ENCODE results near the gene ASH1L.
"Not testable (repeated sequence)": the region's sequence is repeated elsewhere in the genome, so short reads cannot be mapped to it uniquely, and the experiment has no call there.

Gene ASH1L

DNA sequence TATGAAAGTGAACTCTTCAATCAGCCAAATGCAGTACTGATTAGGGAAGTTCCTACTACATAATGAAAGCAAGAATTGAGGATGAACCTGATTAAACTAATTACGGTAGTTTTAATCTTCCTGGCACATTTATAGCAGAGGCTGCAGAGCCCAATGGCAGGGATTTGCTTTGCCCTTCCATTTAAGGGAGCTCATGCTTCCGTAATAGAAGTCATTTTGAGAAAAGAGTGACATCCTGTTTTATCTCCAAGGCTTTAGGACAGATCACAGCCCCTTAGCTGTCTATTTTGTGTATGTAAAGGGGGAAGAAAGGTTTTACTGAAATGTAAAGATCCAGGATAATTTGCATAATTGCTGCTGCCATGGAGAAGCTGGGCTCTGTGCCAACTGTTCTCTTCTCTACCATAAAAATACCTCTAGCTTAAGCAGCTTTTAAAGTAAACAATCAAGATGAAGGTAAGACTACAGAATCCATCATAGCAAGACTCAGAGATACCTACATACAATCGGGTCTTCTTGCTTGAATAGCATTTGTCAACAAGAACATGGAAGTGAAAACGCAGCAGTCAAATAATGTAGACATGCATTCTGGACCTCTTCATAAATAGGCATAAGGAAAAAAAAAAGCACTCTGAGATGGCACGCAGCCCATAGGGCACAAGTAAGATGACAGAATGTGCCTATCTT is 62.5 kb downstream of the ASH1L start:
- DNase-seq (ENCODE audit: low read depth in 2 of 2, low spot score in 1 of 2): no peak

DNA sequence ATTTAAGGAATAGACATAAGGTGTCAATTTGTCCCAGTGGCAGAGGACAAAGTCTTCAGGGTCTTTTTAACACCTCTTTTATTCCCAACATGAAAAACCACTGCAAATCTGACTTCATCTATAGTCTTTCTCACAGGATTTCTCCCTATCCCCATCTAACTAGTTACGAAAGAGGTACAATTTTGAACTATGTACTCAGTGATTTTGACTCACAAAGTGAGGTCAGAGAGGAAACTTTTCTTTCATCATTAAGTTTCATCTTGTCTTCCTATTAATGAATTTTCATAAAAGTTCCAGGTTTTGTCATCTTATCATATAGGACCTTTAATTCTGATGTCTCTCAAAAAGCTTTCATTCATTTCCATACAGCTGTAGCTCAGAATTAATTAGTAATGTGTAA is 63.3 kb downstream of the ASH1L start:
- DNase-seq (ENCODE audit: low read depth in 2 of 2, low spot score in 1 of 2): no peak

DNA sequence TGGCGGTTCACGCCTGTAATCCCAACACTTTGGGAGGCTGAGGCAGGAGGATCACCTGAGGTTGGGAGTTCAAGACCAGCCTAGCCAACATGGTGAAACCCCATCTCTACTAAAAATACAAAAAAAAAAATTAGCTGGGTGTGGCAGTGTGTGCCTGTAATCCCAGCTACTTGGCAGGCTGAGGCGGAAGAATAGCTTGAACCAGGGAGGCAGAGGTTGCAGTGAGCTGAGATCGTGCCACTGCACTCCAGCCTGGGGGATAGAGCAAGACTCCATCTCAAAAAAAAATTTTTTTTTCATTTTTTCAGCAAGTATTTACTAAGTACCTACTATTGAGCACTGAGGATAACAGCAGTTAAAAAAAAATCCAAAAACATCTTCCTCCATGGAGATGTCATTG is 69.0 kb downstream of the ASH1L start:
- DNase-seq (ENCODE audit: low read depth in 2 of 2, low spot score in 1 of 2): not testable (repeated sequence)

DNA sequence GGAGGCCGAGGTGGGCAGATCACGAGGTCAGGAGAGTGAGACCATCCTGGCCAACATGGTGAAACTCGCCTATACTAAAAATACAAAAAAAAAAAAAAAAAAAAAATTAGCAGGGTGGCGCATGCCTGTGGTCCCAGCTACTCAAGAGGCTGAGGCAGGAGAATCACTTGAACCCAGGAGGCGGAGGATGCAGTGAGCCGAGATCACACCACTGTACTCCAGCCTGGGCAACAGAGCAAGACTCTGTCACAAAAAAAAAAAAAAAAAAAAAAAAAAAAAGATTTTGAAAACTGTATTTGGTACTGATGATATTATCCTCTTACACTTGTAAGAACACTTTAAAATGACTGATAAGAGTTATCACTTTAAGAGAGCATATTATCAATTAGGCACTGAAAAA is 74.2 kb downstream of the ASH1L start:
- DNase-seq (ENCODE audit: low read depth in 2 of 2, low spot score in 1 of 2): not testable (repeated sequence)

DNA sequence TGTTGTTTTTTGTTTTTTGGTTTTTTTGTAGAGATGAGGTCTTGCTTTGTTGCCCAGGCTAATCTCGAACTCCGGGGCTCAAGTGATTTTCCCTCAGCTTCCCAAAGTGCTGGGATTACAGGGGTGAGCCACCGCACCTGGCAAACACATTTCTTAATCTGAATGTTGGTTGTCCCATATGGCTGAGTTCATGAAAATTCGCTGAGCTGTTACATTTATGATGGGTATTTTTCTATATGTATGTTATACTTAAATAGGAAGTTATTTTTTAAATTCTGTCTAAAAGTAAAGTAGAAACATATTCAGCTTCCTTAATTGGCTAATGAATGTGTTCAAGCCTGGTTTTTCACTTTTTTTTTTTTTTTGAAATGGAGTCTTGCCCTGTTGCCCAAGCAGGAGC is 75.1 kb downstream of the ASH1L start:
- no peak for DNase-seq (ENCODE audit: low read depth in 2 of 2, low spot score in 1 of 2)

DNA sequence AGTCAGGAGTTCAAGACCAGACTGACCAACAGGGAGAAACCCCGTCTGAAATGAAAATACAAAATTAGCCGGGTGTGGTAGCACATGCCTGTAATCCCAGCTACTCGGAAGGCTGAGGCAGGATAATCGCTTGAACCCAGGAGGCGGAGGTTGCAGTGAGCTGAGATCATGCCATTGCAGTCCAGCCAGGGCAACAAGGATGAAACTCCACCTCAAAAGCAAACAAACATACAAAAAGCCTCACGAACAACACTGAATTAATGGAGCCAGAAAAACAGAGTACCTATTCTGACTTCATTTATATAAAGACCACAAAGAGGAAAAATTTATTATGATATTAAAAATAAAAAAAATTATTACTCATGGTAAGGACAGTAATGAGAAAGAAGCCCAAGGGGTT is 75.7 kb downstream of the ASH1L start:
- DNase-seq (ENCODE audit: low read depth in 2 of 2, low spot score in 1 of 2): not testable (repeated sequence)

DNA sequence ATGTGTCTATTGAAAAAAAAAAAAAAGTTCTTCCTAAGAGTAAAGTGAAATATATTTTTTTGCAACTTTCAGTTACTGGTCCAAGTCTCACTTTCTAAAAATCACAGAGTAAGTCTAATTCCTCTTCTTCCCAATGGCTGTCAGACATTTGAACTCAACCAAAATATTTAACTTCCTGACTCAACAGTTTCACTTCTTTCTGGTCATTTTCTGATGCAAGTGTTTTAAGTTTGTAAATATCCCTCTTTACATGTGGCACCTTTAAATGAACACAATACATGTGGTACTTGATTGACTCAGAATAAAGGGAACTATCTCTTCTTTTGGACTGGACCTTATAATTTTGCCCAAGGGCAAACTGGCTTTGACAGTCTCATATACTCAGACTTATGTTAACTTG is 76.7 kb downstream of the ASH1L start:
- no peak for DNase-seq (ENCODE audit: low read depth in 2 of 2, low spot score in 1 of 2)

DNA sequence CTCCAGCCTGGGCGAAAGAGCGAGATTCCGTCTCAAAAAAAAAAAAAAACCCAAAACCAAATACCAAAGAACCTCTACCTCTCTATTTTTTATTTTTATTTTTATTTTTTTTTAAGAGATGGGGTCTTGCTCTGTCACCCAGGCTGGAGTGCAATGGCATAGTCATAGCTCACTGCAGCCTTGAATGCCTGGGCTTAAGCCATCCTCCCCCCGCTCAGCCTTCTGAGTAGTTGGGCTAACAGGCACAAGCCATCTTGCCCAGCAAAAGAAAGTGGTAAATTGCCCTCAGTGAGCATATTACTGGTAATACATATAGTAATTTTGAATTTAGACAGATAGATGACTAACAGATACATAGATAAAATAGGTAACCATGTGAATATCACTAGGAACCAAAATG is 77.4 kb downstream of the ASH1L start:
- DNase-seq (ENCODE audit: low read depth in 2 of 2, low spot score in 1 of 2): no peak

DNA sequence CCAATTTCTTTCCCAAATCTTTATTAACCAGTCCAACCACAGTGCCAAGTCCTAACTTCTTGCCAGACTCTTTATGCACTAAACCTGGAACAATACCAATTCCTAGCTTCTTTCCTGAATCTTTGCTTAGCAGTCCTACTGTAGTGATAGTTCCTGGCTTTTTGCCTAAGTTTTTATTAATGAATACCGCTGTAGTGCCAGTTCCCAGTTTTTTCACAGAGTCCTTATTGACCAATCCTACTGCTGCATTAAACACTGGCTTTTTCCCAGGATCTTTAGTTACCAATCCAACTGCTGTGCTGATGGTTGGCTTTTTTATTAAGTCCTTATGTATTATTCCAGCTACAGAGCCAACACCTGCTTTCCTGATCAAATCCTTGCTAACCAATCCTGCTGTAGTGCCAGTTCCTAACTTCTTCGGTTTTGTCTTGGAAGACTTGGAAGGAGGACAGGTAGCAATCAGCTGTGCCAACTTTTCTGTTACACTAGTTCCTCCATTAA is 80.8 kb downstream of the ASH1L start:
- DNase-seq (ENCODE audit: low read depth in 2 of 2, low spot score in 1 of 2): no peak

DNA sequence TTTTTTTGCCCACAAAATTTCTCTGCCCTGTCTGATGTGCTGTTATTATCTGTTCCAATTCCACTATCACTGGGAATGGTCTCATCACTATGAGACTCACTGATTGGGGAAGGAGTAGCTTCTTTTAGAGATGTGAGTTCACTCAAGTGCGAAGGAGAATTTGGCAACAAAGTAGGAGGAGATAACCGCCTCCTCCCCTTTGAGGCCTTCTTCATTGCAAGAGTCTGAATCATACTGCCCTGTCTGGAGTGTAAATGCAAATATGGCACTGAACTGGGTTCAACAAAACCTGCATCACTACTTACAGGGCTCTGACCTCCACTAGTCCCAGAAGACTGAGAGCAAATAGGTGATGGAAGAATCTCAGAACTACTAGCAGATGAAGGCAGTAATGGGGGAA is 83.4 kb downstream of the ASH1L start:
- no peak for DNase-seq (ENCODE audit: low read depth in 2 of 2, low spot score in 1 of 2)

DNA sequence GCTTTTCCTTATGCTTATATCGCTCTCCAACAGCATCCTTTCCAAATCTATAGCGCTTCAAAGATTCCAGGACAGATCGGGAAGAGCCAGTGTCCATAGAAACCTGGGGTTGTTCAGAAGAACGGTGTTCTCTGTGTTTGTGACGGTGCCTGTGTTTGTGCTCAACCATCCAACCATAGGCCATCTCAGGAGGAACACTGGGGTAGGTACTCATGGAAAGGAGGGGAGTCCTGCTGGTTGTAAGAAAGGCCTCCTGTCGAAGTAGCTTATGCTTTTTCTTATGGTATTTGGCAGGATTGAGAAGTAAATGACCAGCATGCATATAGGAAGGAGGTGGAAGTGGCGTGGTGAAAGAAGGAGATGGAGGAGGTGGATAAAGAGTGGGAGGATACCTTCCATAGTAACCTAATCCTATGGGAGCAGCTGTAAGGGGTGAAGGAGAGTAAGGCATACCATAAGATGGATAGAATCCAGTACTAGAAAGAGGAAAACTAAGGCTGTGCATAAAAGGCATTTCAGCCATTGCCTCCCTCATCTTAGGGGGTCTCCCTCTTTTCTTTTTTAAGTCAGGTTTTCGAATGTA is 84.2 kb downstream of the ASH1L start:
- no peak for DNase-seq (ENCODE audit: low read depth in 2 of 2, low spot score in 1 of 2)

DNA sequence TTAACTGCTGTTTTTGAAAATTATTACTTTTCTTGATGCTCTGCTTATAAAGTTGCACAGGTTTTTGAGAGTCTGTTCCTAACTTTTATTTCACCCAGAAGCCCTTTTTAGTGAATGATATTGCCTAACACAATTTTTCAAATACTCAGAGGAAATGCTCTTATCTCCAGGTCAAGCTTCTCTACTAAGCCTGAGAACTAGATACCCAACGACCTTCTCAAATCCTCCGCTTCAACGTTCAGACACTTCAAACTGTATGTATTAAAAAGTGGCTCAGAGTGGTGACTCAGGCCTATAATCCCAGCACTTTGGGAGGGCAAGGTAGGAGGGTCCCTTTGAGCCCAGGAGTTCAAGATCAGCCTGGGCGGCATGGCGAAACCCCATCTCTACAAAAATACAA is 88.5 kb downstream of the ASH1L start:
- no peak for DNase-seq (ENCODE audit: low read depth in 2 of 2, low spot score in 1 of 2)

DNA sequence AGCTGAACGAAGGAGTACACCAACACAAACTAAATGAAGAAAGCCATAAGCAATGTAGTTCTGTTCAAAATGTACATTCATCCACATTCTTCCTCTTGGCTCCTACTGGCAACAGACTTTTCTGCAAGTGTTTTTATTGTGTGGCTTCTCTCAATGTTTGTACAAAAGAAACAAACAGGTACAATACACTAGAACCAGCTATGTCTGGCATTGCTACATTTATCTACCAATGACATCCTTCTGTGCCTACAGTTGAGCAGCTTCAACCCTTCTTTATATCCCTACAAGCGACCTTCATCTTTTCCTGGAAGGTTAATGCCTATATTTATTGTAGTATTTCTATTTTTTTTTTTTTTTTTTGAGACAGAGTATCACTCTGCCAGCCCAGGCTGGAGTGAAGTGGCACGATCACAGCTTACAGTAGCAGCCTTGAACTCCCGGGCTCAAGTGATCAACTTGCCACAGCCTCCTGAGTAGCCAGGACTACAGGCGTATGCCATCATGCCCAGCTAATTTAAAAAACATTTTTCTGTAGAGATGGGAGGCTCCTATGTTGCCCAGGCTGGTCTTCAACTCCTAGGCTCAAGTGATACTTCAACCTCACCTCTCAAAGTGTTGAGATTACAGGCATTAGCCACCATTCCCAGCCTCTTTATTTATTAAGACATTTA is 89.3 kb downstream of the ASH1L start:
- DNase-seq (ENCODE audit: low read depth in 2 of 2, low spot score in 1 of 2): no peak

DNA sequence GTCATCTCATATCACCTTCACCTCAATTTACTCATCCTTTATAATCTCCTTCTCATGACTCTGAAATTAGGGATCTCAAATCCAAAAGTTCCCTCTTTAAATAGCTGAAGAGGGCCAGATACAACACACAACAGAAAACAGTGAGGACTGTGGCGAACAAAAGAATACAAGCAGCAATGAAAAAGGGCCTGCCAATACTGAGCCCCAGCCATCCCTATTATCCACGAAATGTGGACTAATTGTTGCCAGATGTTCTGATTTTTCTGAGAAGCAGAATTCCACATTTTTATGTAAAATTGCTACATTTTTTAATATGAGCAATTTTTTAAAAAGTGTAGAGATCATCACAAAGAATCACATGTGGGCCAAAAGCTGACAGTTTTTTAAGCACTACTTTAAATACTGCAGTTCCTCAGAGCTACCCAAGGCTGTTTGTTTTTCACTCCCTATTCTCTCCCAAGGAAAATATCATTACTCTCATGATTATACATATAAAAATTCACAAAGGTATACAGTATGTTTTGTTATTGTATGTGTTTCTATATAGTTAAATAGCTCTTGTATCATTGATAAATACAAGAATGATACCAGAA is 90.0 kb downstream of the ASH1L start:
- no peak for DNase-seq (ENCODE audit: low read depth in 2 of 2, low spot score in 1 of 2)

DNA sequence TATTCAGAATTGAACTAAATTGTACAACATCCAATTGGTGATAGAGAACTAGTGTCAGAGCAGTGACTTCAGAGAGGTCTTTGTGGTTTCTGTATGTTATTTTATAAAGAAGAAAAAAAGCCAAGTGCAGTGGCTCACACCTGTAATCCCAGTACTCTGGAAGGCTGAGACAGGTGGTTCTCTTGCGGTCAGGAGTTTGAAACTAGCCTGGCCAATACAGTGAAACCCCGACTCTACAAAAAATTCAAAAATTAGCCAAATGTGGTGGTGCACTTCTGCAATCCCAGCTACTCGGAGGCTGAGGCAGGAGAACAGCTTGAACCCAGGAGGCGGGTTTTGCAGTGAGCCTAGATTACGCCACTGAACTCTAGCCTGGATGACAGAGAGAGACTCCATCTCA is 90.7 kb downstream of the ASH1L start:
- no peak for DNase-seq (ENCODE audit: low read depth in 2 of 2, low spot score in 1 of 2)

DNA sequence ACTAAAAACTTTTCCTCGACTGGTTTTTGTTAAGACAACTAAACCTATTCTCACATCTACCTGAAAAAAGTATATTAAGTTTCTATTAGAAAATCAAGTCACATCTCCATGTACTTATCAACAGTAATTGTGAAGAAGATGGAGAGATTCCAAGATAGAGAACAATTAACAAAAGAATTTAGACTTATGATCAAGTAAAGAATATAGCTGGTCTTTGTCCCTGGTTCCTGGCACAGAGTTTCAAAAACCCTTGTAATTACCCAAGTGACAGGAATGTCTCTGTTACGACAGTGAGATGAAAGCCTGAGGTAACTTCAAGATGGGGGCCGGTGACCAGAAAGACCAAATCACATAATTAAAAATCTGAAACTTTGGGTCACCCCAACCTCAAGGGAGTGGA is 91.6 kb downstream of the ASH1L start:
- no peak for DNase-seq (ENCODE audit: low read depth in 2 of 2, low spot score in 1 of 2)

DNA sequence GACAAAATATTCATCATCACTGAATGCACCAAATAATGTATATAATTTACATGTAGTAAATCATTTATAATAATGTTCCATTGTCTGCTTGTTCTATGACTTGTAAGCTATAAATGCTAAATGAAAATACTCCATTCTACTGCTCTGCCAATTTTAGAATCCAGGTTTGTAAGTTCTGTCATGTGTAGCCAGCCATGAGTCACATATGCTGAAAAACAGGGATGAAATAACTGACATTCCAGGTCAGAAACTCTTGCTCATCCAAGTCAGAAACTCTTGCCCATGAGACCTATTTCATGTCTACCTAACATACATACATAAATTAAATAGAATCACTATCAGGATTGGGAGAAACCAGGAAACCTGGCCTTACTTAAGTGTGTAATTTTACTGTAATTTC is 95.6 kb downstream of the ASH1L start:
- DNase-seq (ENCODE audit: low read depth in 2 of 2, low spot score in 1 of 2): no peak

DNA sequence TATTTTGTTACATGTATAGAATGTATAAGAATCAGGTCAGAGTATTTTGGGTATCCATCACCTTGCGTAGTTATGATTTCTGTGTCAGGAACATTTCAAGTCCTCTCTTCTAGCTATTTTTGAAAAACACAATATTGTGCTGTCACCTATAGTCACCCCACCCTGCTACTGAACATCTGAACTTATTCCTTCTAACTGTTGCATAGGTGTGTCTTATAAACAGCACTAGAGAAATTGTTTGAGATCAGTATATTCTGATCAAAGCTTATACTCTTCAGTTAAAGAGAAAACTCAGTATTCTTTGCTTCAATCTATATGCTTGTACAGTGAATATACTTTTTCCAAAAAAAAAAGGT is 96.0 kb downstream of the ASH1L start:
- DNase-seq (ENCODE audit: low read depth in 2 of 2, low spot score in 1 of 2): no peak

DNA sequence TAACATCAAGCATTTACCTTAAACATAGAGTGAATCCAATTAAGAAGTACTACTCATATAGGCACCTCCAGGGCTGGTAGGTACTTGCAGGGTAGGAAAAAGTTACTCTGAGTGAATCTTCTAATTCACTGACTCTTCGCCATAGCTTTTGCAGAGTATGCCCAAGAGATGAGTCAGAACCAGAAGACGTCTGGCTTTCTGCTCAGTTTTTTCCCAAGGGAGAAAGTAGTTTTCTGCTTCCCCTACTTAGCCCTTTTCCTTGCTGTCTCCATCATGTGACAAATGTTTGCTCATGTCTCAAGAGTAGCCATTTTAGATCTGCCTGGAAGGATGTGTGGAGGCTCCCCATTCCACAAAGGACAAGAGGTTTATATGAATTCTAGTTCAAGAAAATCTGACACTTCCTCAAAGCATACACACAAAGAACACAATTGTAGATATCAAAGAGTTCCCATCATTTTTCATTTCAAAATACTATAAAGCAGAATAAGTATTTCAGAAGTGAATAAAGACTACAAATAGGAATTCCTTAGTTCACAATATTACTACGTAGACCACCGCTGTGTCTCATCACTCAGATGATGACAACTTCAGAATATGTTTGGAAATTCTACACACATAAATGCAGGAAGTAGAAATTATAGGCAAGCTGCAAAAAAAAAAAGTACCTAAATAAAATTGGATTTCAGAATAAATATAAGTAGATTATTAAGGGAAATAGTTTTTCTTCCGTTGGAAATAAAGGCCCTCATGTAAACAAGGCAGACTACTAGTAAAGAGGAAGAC is 98.5 kb downstream of the ASH1L start:
- DNase-seq (ENCODE audit: low read depth in 2 of 2, low spot score in 1 of 2): no peak

DNA sequence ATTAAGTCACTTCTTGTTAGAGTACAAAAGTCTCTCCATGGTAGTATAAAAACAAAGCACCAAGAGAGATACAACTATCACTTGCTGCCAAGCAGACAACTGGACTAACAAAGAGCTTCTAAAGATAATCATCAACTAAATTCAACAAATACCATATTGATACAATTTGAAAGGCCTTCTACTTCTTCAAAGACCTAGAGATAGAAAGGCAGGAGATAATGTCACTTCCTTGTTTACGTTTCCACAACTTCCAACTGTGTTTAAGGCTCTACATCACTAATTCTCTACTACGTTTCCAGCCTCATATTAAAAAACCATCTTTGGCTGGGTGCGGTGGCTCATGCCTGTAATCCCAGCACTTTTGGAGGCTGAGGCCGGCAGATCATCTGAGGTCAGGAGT is 104.5 kb downstream of the ASH1L start:
- DNase-seq (ENCODE audit: low read depth in 2 of 2, low spot score in 1 of 2): no peak

DNA sequence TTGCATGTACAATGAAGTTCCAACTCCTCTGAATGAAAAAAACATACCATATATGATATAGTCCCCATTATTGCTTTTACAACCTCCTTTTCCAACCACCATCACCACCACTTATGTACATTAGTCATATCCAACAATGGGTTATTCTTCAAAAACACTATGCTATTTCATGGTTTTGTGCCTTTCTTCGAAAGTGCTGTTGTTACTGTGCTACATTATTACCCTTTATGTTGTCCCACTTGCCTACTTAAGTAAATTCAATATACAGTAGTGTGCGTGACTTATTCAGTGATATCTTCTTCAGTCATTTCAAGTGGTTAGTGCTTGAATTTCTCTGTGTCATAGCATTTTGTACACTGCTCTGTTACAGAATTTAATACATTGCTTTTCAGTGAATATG is 105.3 kb downstream of the ASH1L start:
- DNase-seq (ENCODE audit: low read depth in 2 of 2, low spot score in 1 of 2): no peak

Measured in stimulated activated CD8-positive, alpha-beta memory T cell treated with anti-CD3 and anti-CD28 coated beads, Interleukin-4, amount 100 ng/mL, for 1 hour (primary cell).